Effector memory CD4-positive, alpha-beta T cell (primary cell): ENCODE measurements around the gene SORCS2.

ENCODE experiments used
- DNase-seq, 3 donors: peaks; one replicate each; pipeline ENCODE4 v3.0.0-alpha.2; 2020
- H3K27ac ChIP-seq: 2 replicates; pipeline ENCODE4 v1.7.0; 2013; ENCODE audit warnings: mild to moderate bottlenecking, low read length, moderate library complexity; ENCODE audit not compliant: insufficient read depth, poor library complexity, severe bottlenecking
- H3K27me3 ChIP-seq: replicated peaks from 2 replicates; pipeline ENCODE4 v1.7.0; 2013; ENCODE audit warnings: mild to moderate bottlenecking, low read length; ENCODE audit not compliant: insufficient read depth, control insufficient read depth, poor library complexity, severe bottlenecking
- H3K36me3 ChIP-seq: 2 replicates; pipeline ENCODE4 v1.7.0; 2013; ENCODE audit warnings: mild to moderate bottlenecking, low read length, moderate library complexity; ENCODE audit not compliant: control insufficient read depth, insufficient read depth
- H3K4me1 ChIP-seq: 2 replicates; pipeline ENCODE4 v1.7.0; 2013; ENCODE audit warnings: low read length, mild to moderate bottlenecking; ENCODE audit not compliant: control insufficient read depth, insufficient read depth, poor library complexity, severe bottlenecking
- H3K4me3 ChIP-seq: 2 replicates; pipeline ENCODE4 v1.7.0; 2013; ENCODE audit warnings: low read length, low read depth, mild to moderate bottlenecking; ENCODE audit not compliant: insufficient read depth, poor library complexity, severe bottlenecking
- H3K9me3 ChIP-seq: 2 replicates; pipeline ENCODE4 v1.7.0; 2013; ENCODE audit warnings: mild to moderate bottlenecking, low read length, moderate library complexity; ENCODE audit not compliant: control insufficient read depth

The SORCS2 gene

GRCh38 chr4:7473081-7473480 lies 280.7 kb downstream of the SORCS2 start:
- no peaks in the 10 kb centered on the region for H3K27me3 ChIP-seq
- H3K4me3 ChIP-seq: no peak overlapping the region
- no peak overlapping the region for H3K27ac ChIP-seq
- no peaks in the 10 kb centered on the region for H3K9me3 ChIP-seq
- no peaks in the 10 kb centered on the region for H3K4me1 ChIP-seq
- H3K36me3 ChIP-seq: no peaks in the 10 kb centered on the region
- no peak for DNase-seq

GRCh38 chr4:7474320-7474719 lies 282.0 kb downstream of the SORCS2 start:
- Histone ChIP-seq H3K4me3 (no peak overlapping the region), H3K27ac (no peak overlapping the region), H3K36me3 (no peaks in the 10 kb centered on the region), H3K27me3 (no peaks in the 10 kb centered on the region), H3K4me1 (no peaks in the 10 kb centered on the region), H3K9me3 (no peaks in the 10 kb centered on the region)
- no peak for DNase-seq

- H3K27ac ChIP-seq: no peak overlapping the region
- no peak for DNase-seq
- no peaks in the 10 kb centered on the region for H3K4me1 ChIP-seq
- H3K27me3 ChIP-seq: no peaks in the 10 kb centered on the region
- H3K36me3 ChIP-seq: no peaks in the 10 kb centered on the region
- H3K9me3 ChIP-seq: no peaks in the 10 kb centered on the region
- no peak overlapping the region for H3K4me3 ChIP-seq
Observed at GRCh38 chr4:7475207-7475606, 282.9 kb downstream of the SORCS2 start.

- Histone ChIP-seq H3K4me3 (no peak overlapping the region), H3K4me1 (no peaks in the 10 kb centered on the region), H3K36me3 (no peaks in the 10 kb centered on the region), H3K9me3 (no peaks in the 10 kb centered on the region), H3K27ac (no peak overlapping the region), H3K27me3 (no peaks in the 10 kb centered on the region)
- DNase-seq: no peak
Observed at GRCh38 chr4:7476820-7477219, 284.5 kb downstream of the SORCS2 start.

- Histone ChIP-seq H3K27me3 (no peaks in the 10 kb centered on the region), H3K4me3 (no peak overlapping the region), H3K4me1 (no peaks in the 10 kb centered on the region), H3K36me3 (no peaks in the 10 kb centered on the region), H3K27ac (no peak overlapping the region), H3K9me3 (no peaks in the 10 kb centered on the region)
- no peak for DNase-seq
Observed at GRCh38 chr4:7477695-7478094, 285.4 kb downstream of the SORCS2 start.

- H3K27ac ChIP-seq: no peak overlapping the region
- H3K27me3 ChIP-seq: no peaks in the 10 kb centered on the region
- no peaks in the 10 kb centered on the region for H3K36me3 ChIP-seq
- H3K4me3 ChIP-seq: no peak overlapping the region
- no peaks in the 10 kb centered on the region for H3K9me3 ChIP-seq
- no peak for DNase-seq
- H3K4me1 ChIP-seq: no peaks in the 10 kb centered on the region
Observed at GRCh38 chr4:7478665-7479064, 286.3 kb downstream of the SORCS2 start.

- Histone ChIP-seq H3K27me3 (no peaks in the 10 kb centered on the region), H3K36me3 (no peaks in the 10 kb centered on the region), H3K4me3 (no peak overlapping the region), H3K4me1 (no peaks in the 10 kb centered on the region), H3K9me3 (no peaks in the 10 kb centered on the region), H3K27ac (no peak overlapping the region)
- no peak for DNase-seq
Observed at GRCh38 chr4:7480423-7480822, 288.1 kb downstream of the SORCS2 start.

GRCh38 chr4:7481227-7481626 lies 288.9 kb downstream of the SORCS2 start:
- H3K9me3 ChIP-seq: no peaks in the 10 kb centered on the region
- H3K4me3 ChIP-seq: no peak overlapping the region
- no peaks in the 10 kb centered on the region for H3K27me3 ChIP-seq
- H3K36me3 ChIP-seq: no peaks in the 10 kb centered on the region
- H3K4me1 ChIP-seq: no peaks in the 10 kb centered on the region
- no peak overlapping the region for H3K27ac ChIP-seq
- no peak for DNase-seq

- no peak overlapping the region for H3K4me3 ChIP-seq
- H3K36me3 ChIP-seq: no peaks in the 10 kb centered on the region
- DNase-seq: no peak
- no peaks in the 10 kb centered on the region for H3K4me1 ChIP-seq
- no peak overlapping the region for H3K27ac ChIP-seq
- no peaks in the 10 kb centered on the region for H3K9me3 ChIP-seq
- H3K27me3 ChIP-seq: no peaks in the 10 kb centered on the region
Observed at GRCh38 chr4:7485096-7485495, 292.8 kb downstream of the SORCS2 start.

- Histone ChIP-seq H3K27me3 (no peaks in the 10 kb centered on the region), H3K4me3 (no peak overlapping the region), H3K36me3 (no peaks in the 10 kb centered on the region), H3K4me1 (no peaks in the 10 kb centered on the region), H3K9me3 (no peaks in the 10 kb centered on the region), H3K27ac (no peak overlapping the region)
- DNase-seq: no peak
Observed at GRCh38 chr4:7486101-7486500, 293.8 kb downstream of the SORCS2 start.

- H3K4me1 ChIP-seq: no peaks in the 10 kb centered on the region
- H3K9me3 ChIP-seq: no peaks in the 10 kb centered on the region
- H3K27ac ChIP-seq: no peak overlapping the region
- no peaks in the 10 kb centered on the region for H3K27me3 ChIP-seq
- no peak overlapping the region for H3K4me3 ChIP-seq
- DNase-seq: no peak
- H3K36me3 ChIP-seq: no peaks in the 10 kb centered on the region
Observed at GRCh38 chr4:7487502-7487901, 295.2 kb downstream of the SORCS2 start.
